Lung microvascular endothelial cell (primary cell): ENCODE measurements around the gene WDR93. TPM values are rescaled to one million over a fixed set of nuclear protein-coding genes. Genes with fewer than 3 reads are reported as not detected.
A peak's percentile ranks its signal among the peaks of the same experiment; 100 is the strongest.
"Not testable (repeated sequence)": the region's sequence is repeated elsewhere in the genome, so short reads cannot be mapped to it uniquely, and the experiment has no call there.

Experiments
- DNase-seq, 2 donors: peaks; one replicate each; pipeline versions ENCODE4 v3.0.0 to v3.0.0-alpha.2; 2010; ENCODE audit warnings: low read depth in 2 of 2
- total RNA-seq: library from RNA; depleted of rRNA; stranded (reverse); fragments of >200 nt; gene quantifications from 2 replicates; pipeline ENCODE4 v1.2.1, GENCODE V29; 2014

Gene WDR93
- total RNA-seq, 1 donor from 2014 or later, result not detected

- DNase-seq, result no peak
Measured at GRCh38 chr15:89769366-89769765, 78.8 kb downstream of the WDR93 start.

DNA sequence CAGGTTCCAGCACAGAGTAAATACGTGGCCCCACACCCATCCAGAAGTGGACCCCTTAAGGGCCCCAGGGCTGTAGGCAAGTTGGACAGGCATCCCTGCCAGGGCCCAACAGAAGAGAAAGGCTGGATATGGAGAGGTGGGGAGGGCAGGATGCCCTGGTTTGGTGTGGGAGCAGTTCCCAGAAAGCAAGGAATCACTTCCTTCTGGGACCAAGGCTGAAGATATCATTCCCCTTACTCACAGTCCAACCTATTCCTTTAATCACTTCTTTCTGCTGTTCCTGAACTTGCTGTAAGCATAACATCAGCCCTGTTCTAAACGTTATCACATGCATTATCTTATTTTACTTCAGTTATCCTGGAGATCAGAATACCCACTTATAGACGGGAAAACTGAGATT, 79.4 kb downstream of the WDR93 start:
- DNase-seq, result peak in 1 of 2 donors; percentile 40

- peak in 1 of 2 donors; percentile 35 for DNase-seq
Measured at GRCh38 chr15:89772932-89773583, 82.4 kb downstream of the WDR93 start.

DNA sequence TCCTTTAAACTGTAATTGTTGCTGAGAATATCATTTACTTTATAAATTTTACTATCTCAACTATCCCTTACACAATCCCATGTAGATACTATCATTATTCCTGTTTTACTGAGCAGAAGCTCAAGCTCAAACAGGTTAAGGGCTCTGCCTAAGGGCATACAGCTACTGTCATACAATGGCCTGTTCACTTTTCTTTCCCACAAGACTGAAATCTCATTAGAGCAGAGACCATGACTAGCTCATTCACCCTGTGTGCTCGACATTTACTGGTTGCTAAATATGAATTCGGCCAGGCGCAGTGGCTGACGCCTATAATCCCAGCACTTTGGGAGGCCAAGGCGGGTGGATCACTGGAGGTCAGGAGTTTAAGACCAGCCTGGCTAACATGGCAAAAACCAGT, 83.9 kb downstream of the WDR93 start:
- DNase-seq, result no peak

DNA sequence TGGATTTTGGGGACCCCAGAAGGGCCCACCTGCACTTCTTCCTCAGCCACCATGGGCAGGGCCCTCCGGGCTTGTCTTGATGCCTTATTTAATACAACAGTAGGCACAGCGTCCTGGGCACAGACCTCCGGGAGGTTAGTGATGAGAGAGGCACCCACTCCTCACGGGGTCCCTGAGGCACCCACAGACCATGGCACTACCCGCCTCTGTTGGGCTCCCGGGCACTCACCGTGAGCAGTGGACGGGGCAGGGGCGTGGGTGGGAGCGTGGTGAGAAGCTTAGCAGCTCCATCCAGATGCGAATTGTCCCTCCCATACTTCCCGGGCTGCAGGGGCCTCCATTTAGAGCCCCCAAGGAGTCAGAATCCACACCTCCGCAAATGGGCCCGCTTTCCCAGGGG, 85.2 kb downstream of the WDR93 start:
- no peak for DNase-seq

- DNase-seq, result peak; percentile 81 to 90
Measured at GRCh38 chr15:89776274-89777072, 85.9 kb downstream of the WDR93 start, which contains the start of gene MESP2. TSS of gene MESP2 (plus strand) at chr15:89776332. CDS start at chr15:89776358, 26 bp downstream.

- no peak for DNase-seq
Measured at GRCh38 chr15:89777073-89777751, 86.6 kb downstream of the WDR93 start.

GRCh38 chr15:89777782-89778380, 87.3 kb downstream of the WDR93 start:
- no peak for DNase-seq

GRCh38 chr15:89778861-89779260, 88.2 kb downstream of the WDR93 start:
- no peak for DNase-seq

GRCh38 chr15:89780601-89781000, 90.0 kb downstream of the WDR93 start:
- DNase-seq, result no peak

DNA sequence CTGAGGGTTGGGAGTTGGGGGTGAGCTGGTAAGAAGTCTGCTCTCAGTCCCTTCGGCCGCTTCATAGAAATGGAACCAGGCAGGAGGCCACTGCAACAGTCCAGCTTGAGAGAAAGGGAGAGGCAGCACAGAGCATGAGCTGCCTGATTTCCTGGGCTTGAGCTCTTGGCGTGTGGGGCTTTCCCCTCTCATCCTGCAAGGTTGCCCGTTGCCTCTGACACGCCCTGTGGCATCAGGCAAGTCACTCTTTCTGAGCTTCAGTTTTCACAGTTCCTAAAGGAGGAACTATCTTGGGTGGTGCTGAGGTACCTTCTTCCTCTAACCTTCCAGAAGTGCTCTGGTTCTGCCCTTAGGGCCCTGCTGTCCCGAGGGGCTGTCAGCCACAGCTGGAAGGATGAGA, 90.4 kb downstream of the WDR93 start:
- no peak for DNase-seq

DNA sequence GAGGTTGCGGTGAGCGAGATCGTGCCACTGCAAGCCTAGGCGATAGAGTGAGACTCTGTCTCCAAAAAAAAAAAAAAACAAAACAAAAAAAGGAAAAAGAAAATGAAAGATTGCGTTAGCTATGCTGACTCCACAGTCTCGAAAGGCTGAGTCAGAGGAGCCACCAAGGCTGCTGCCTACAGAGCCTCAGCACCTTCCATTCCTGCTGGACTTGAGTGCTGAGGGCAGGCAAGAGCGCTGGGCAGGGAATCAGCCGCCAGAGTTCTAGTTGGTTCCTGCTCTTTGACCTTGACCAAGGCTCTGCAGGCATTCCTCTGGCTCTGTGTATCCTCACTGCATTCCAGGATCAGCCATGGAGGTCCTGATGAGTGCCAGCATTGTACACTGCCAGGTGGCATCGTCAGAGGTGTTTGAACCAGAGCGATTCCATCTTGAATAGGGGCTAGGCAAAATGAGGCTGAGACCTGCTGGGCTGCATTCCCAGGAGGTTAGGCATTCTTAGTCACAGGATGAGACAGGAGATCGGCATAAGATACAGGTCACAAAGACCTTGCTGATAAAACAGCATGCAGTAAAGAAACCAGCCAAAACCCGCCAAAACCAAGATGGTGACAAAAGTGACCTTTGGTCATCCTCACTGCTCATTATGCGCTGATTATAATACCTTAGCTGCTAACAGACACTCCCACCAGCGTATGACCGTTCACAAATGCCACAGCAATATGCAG, 91.4 kb downstream of the WDR93 start:
- DNase-seq, result peak in 1 of 2 donors; percentile 35

- not testable (repeated sequence) for DNase-seq
Measured at GRCh38 chr15:89782619-89782950, 92.0 kb downstream of the WDR93 start.

DNA sequence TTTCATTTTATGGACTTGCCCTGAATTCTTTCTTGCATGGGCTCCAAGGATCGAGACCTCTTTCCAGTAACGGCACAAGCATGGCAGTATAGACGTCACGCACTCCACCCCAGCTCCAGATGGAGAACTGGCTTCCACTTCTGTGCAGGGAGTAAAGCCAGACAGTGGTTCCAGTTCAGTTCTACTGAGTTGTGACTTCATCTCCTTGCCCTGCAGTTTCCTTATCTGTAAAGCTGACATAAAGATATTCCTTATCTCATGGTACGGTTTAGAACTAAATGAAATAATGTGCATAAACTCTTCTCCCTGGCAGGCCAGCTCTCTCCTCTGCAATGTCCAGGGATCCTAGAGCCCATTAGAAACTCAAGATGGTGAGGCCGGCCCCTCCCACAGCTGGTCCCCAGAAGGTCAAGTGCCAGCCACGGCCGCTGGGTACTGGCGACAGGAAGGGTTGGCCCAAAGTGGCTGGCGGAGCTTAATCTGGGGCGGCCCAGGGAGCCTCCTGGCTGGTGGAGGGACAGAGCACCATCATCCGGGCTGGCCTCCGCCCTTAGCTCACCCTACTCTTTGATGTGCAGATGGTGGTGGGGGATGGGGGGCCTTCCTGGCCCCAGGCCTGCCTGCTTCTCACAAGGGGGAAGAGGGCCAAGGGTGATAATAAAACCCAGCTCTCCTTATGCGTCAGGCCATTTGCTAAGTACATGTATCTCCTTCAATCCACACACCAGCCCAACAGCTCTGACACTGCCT, 92.7 kb downstream of the WDR93 start:
- no peak for DNase-seq

GRCh38 chr15:89783861-89784685, 93.5 kb downstream of the WDR93 start:
- DNase-seq, result no peak

DNA sequence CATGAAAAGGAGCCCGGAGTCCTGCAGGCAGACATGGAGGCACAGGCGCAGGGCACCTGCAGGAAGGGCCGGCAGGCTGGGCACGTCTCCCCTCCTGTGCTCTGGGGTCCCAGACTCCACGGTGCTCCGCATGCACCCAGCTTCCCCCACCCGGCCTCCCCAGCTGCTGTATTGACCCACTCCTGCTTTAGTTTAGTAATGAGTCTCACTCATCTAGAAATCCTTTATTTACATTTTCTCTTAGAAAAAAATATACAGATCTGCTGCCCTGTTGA, 94.0 kb downstream of the WDR93 start:
- no peak for DNase-seq

GRCh38 chr15:89785064-89785773, 94.6 kb downstream of the WDR93 start:
- DNase-seq, result no peak

- DNase-seq, result no peak
Measured at GRCh38 chr15:89785774-89786140, 95.1 kb downstream of the WDR93 start.

GRCh38 chr15:89787944-89788343, 97.3 kb downstream of the WDR93 start:
- DNase-seq, result no peak
